Measurements from ENCODE around the gene SLC5A1. TPM values are rescaled to one million over a fixed set of nuclear protein-coding genes. Genes with fewer than 3 reads are reported as not detected.

The SLC5A1 gene
- total RNA-seq, 1 experiment from 2014 or later: not detected

DNA sequence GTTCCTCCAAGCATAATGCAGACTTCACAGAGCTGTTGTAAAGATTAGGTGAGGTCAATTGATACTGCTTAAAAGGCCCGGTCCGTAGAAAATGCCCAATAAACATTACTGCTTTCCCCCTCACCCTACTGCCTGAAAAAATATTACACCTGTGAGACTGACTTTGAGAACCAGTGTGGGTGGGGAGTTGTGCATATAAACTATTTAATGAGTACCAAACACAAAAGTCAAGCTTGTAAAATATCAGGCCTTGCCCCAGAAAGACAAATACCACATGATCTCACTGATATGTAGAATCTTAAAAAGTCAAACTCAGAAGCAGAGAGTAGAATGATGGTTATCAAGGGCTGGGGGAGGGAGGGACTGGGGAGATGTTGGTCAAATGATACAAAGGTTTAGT, 69.3 kb downstream of the SLC5A1 start:
- no peaks in the 10 kb centered on the region for H3K4me1 Mint-ChIP-seq
- no peak overlapping the region for H3K27ac Mint-ChIP-seq
- TF ChIP-seq CBFB (CRISPR knock-in tag; IDR thresholded peaks at IDR 0.05; ENCODE audit: low read depth): no peak
- TF ChIP-seq EMX1 (CRISPR knock-in tag; IDR thresholded peaks at IDR 0.05): no peak
- no peak for TF ChIP-seq NR2C2 (CRISPR knock-in tag; IDR thresholded peaks at IDR 0.05)
- TF ChIP-seq, protein P1, sequence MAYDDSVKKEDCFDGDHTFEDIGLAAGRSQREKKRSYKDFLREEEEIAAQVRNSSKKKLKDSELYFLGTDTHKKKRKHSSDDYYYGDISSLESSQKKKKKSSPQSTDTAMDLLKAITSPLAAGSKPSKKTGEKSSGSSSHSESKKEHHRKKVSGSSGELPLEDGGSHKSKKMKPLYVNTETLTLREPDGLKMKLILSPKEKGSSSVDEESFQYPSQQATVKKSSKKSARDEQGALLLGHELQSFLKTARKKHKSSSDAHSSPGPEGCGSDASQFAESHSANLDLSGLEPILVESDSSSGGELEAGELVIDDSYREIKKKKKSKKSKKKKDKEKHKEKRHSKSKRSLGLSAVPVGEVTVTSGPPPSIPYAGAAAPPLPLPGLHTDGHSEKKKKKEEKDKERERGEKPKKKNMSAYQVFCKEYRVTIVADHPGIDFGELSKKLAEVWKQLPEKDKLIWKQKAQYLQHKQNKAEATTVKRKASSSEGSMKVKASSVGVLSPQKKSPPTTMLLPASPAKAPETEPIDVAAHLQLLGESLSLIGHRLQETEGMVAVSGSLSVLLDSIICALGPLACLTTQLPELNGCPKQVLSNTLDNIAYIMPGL (CRISPR knock-in tag; IDR thresholded peaks at IDR 0.05): no peak
- no peak for TF ChIP-seq MAX (CRISPR knock-in tag; IDR thresholded peaks at IDR 0.05)
- no peak for TF ChIP-seq NFYB (CRISPR knock-in tag; conservative IDR thresholded peaks at IDR 0.05; ENCODE audit: low read depth)
- TF ChIP-seq CDX4 (CRISPR knock-in tag; IDR thresholded peaks at IDR 0.05; ENCODE audit: borderline replicate concordance): no peak
- TF ChIP-seq IRF1 (CRISPR knock-in tag; IDR thresholded peaks at IDR 0.05): no peak
- TF ChIP-seq, protein P2, sequence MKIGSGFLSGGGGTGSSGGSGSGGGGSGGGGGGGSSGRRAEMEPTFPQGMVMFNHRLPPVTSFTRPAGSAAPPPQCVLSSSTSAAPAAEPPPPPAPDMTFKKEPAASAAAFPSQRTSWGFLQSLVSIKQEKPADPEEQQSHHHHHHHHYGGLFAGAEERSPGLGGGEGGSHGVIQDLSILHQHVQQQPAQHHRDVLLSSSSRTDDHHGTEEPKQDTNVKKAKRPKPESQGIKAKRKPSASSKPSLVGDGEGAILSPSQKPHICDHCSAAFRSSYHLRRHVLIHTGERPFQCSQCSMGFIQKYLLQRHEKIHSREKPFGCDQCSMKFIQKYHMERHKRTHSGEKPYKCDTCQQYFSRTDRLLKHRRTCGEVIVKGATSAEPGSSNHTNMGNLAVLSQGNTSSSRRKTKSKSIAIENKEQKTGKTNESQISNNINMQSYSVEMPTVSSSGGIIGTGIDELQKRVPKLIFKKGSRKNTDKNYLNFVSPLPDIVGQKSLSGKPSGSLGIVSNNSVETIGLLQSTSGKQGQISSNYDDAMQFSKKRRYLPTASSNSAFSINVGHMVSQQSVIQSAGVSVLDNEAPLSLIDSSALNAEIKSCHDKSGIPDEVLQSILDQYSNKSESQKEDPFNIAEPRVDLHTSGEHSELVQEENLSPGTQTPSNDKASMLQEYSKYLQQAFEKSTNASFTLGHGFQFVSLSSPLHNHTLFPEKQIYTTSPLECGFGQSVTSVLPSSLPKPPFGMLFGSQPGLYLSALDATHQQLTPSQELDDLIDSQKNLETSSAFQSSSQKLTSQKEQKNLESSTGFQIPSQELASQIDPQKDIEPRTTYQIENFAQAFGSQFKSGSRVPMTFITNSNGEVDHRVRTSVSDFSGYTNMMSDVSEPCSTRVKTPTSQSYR (CRISPR knock-in tag; IDR thresholded peaks at IDR 0.05): no peak
- no peak for TF ChIP-seq SMAD3 (CRISPR knock-in tag; IDR thresholded peaks at IDR 0.05; ENCODE audit: borderline replicate concordance)
- ATAC-seq (no peak), DNase-seq (ENCODE audit: low spot score) (no peak)
- no peak overlapping the region for H3K4me3 Mint-ChIP-seq
- ChIA-PET CTCF (no interaction called here), POLR2A (no interaction called here)
- no peaks in the 10 kb centered on the region for H3K9me3 Mint-ChIP-seq
- no peaks in the 10 kb centered on the region; the same call in 1 of the 2 replicates for H3K27me3 Mint-ChIP-seq (ENCODE audit: low read depth)
- H3K36me3 Mint-ChIP-seq: no peaks in the 10 kb centered on the region

DNA sequence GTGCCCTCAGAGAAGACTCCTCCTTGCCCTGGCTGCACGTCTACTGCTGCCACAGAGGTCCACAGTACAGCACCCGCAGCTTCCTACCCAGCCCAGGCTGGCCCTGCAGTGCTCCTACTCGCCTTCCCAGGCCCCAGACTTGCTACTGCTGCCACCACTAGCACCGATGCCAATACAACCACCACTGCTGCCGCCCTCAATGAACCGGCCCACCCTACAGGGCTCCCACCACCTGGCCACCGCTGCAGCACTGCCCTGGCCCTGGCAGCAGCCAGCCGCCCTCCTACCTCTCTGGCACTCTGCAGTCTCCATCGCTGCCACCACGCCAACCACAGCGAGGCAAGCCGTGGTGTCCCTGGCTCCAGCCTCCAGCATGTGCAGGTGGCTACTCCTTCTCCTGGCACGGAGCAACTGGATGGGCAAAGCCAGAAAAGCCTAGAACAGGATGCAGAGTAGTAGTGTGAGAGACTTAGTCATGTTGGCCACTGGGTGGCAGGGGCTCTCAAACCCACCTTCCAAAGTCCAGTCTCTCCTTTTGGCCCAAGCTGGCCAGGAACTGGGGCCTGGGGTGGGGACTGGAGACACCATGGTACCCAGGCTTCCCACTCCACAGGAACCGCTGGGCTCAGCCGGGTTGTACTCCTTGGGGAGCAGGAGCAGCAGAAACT, 76.6 kb downstream of the SLC5A1 start:
- ChIA-PET POLR2A (no interaction called here), CTCF (interaction anchor here (0.6 to 1.1 kb wide), 2 partner anchors 13 to 146 kb away, joined by 3 read pairs; no protein-coding TSS in a partner anchor)
- no peak for DNase-seq (ENCODE audit: low spot score)
- H3K4me3 Mint-ChIP-seq: no peak overlapping the region
- H3K9me3 Mint-ChIP-seq: peaks cover 6% of the 10 kb centered on the region
- H3K4me1 Mint-ChIP-seq: peaks cover 7% of the 10 kb centered on the region
- no peak overlapping the region for H3K27ac Mint-ChIP-seq
- no peaks in the 10 kb centered on the region for H3K36me3 Mint-ChIP-seq
- no peak for ATAC-seq
- H3K27me3 Mint-ChIP-seq (ENCODE audit: low read depth): no peaks in the 10 kb centered on the region; the same call in 1 of the 2 replicates
- TF ChIP-seq ZNF512 (CRISPR knock-in tag; IDR thresholded peaks at IDR 0.05; ENCODE audit: borderline replicate concordance) (no peak), NFE2L1 (CRISPR knock-in tag; IDR thresholded peaks at IDR 0.05) (no peak), ZNF423 (CRISPR knock-in tag; IDR thresholded peaks at IDR 0.05) (no peak), NR2C2 (CRISPR knock-in tag; IDR thresholded peaks at IDR 0.05) (no peak), PRRX2 (CRISPR knock-in tag; IDR thresholded peaks at IDR 0.05) (no peak), OVOL2 (CRISPR knock-in tag; IDR thresholded peaks at IDR 0.05; ENCODE audit: borderline replicate concordance) (no peak), ZNF138 (CRISPR knock-in tag; conservative IDR thresholded peaks at IDR 0.05) (no peak)
- TF ChIP-seq, protein P3, sequence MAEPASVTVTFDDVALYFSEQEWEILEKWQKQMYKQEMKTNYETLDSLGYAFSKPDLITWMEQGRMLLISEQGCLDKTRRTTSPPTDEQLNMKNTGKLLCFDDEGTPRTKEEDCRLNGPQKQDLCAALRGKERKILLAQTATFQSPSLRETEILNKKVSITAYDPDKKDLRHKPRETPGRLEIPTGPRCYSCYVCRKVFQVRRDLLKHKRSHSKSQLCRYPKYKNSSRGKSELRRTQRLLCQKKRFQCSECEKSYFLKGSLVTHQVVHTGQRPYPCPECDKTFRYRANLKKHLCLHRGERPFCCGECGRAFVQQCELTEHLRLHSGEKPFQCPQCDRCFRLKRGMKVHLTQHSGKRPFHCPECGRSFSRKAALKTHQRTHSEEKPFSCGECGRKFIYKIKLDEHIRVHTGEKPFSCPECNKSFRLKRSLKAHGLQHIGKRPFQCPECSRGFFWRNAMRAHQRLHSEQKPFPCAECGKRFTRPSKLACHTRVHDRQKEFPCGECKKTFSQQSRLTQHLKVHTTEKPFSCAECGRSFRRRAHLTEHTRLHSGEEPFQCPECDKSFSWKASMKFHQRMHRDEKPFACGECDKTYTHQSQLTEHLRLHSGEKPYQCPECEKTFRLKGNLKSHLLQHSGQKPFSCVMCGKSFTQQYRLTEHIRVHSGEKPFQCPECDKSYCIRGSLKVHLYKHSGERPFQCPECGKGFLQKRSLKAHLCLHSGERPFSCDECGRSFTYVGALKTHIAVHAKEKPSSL (CRISPR knock-in tag; conservative IDR thresholded peaks at IDR 0.05): no peak
- TF ChIP-seq, protein P2 (CRISPR knock-in tag; IDR thresholded peaks at IDR 0.05): no peak
- TF ChIP-seq, protein P4, sequence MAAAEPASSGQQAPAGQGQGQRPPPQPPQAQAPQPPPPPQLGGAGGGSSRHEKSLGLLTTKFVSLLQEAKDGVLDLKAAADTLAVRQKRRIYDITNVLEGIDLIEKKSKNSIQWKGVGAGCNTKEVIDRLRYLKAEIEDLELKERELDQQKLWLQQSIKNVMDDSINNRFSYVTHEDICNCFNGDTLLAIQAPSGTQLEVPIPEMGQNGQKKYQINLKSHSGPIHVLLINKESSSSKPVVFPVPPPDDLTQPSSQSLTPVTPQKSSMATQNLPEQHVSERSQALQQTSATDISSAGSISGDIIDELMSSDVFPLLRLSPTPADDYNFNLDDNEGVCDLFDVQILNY (CRISPR knock-in tag; IDR thresholded peaks at IDR 0.05): no peak

Data from WTC11 (cell line).